Prostate gland (tissue), 2 donors: Measurements from ENCODE around the gene CIC. TPM values are rescaled to one million over a fixed set of nuclear protein-coding genes. Genes with fewer than 3 reads are reported as not detected.

Experiments
- DNase-seq: peaks from one replicate; pipeline ENCODE4 v3.0.0-alpha.2; 2019; ENCODE audit warnings: low spot score
- H3K27ac ChIP-seq, 2 donors: fragments of 200-600 bp; sonication (generic); 2 replicates each; pipeline ENCODE4 v1.5.1; 2017 to 2019
- H3K27me3 ChIP-seq: fragments of 200-600 bp; sonication (generic); replicated peaks from 2 replicates; pipeline ENCODE4 v1.5.1; 2019; ENCODE audit not compliant: insufficient read depth
- H3K36me3 ChIP-seq, 2 donors: fragments of 200-600 bp; sonication (generic); 1 replicate in 1 of 2; 2 replicates in 1 of 2; pipeline versions ENCODE4 v1.5.1 to v1.8.1; 2017 to 2019
- H3K4me1 ChIP-seq: fragments of 200-600 bp; sonication (generic); replicated peaks from 2 replicates; pipeline ENCODE4 v1.5.1; 2019
- H3K4me3 ChIP-seq, 2 donors: fragments of 200-600 bp; sonication (generic); 2 replicates each; pipeline ENCODE4 v1.5.1; 2017 to 2019
- H3K9me3 ChIP-seq: fragments of 200-600 bp; sonication (generic); 2 replicates; pipeline ENCODE4 v1.5.1; 2017
- CTCF ChIP-seq, 4 experiments: fragments of 200-600 bp in 2 of 4; fragments of 450-650 bp in 2 of 4; sonication (generic) in 2 of 4; IDR thresholded peaks; 1 replicate in 3 of 4; 2 replicates in 1 of 4; pipeline ENCODE4 v1.5.1; 2016 to 2019; ENCODE audit warnings: antibody characterized with exemption in 4 of 4, mild to moderate bottlenecking in 2 of 4, moderate library complexity in 2 of 4
- POLR2A ChIP-seq: fragments of 450-650 bp; IDR thresholded peaks from one replicate; pipeline ENCODE4 v1.6.1; 2016; ENCODE audit warnings: antibody characterized with exemption, mild to moderate bottlenecking
- POLR2AphosphoS5 ChIP-seq: sonication (generic); formaldehyde crosslinking; IDR thresholded peaks from one replicate; pipeline ENCODE4 v1.6.1; 2017; ENCODE audit warnings: antibody characterized with exemption
- WGBS: methylation state at CpG from one replicate; pipeline ENCODE4 v1.1.5; 2018; 5-methylcytosine and 5-hydroxymethylcytosine counted together
- intact Hi-C: fragments of 100-400 bp; cut with DNase I; formaldehyde crosslinking; loops from one replicate; pipeline ENCODE4 v1.14.2; 2022
- total RNA-seq, 2 donors: library from RNA; depleted of rRNA; stranded (reverse); fragments of >200 nt; gene quantifications; one replicate each; pipeline ENCODE4 v1.1.0, GENCODE V29; 2016

The CIC gene
- total RNA-seq, 2 donors from 2014 or later = 64.6 to 145 TPM

DNA sequence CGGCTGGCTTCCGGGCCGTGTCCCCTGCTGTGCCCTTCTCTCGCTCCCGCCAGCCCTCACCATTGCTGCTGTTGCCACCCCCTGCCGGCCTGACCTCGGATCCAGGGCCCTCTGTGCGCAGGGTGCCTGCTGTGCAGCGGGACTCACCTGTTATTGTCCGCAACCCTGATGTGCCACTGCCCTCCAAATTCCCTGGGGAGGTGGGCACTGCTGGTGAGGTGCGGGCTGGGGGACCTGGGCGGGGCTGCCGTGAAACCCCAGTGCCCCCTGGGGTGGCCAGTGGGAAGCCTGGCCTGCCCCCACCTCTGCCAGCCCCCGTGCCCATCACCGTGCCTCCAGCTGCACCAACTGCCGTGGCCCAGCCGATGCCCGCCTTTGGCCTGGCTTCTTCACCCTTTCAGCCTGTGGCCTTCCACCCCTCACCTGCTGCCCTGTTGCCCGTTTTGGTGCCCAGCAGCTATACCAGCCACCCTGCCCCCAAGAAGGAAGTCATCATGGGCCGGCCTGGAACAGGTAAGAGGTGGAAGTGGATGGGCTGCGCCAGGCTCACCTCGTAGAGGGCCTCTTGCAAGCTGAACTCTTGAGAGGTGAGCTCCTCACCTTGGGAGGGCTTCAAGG, 5.1 kb downstream of the CIC start:
- Histone ChIP-seq H3K4me3 (no peak overlapping the region), H3K4me1 (peaks cover 18% of the 10 kb centered on the region), H3K36me3 (peaks cover 15 to 17% of the 10 kb centered on the region in 2 donors), H3K27ac (no peak overlapping the region), H3K27me3 (no peaks in the 10 kb centered on the region), H3K9me3 (no peaks in the 10 kb centered on the region)
- intact Hi-C loops = no loop called here
- 92% methylated on average over 22 of the region's 22 CpGs for WGBS
- DNase-seq = no peak
- TF ChIP-seq POLR2A (no peak), POLR2AphosphoS5 (no peak), CTCF (IDR thresholded peaks at IDR 0.05) (no peak)

DNA sequence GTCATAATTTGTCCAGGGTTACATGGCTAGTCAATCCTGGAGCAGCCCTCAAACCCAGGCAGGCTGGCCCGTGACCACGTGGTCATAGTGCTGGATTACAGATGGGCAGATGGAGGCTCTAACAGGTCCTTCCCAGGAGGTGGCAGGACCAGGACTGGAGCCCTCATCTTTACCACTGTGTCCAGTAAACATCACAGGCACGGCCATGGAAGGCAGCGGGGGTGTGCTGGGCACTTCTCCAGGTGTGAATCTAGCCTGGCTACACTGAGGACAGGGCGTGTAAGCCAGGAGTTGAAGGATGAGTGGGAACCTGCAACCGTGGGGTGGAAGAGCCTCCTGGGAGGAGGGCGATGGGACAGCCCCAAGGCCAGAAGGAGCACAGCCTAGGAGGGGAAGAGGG, 6.1 kb downstream of the CIC start:
- no peak for DNase-seq

DNA sequence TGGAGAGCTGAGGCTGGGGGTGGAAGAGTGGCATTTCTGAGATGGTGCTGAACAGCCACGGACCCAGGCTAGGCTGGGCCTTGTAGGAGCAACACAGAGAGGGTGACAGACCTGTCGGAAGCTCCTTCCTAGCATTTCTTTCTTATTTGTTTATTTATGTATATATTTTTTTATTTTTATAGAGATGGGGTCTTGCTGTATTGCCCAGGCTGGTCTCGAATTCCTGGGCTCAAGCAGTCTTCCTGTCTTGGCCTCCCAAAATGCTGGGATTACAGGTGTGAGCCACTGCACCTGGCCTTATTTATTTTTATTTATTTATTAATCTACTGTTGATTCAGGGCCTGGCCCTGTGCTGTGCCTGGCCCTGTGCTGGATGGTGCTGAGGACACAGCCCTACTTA, 6.5 kb downstream of the CIC start:
- no peak for TF ChIP-seq POLR2AphosphoS5
- TF ChIP-seq CTCF (IDR thresholded peaks at IDR 0.05) = no peak
- DNase-seq = no peak
- intact Hi-C loops = no loop called here
- H3K4me1 ChIP-seq = peaks cover 22% of the 10 kb centered on the region
- WGBS = 85% methylated on average over 3 of the region's 3 CpGs
- H3K9me3 ChIP-seq = no peaks in the 10 kb centered on the region
- H3K27ac ChIP-seq = no peak overlapping the region
- no peaks in the 10 kb centered on the region for H3K27me3 ChIP-seq
- H3K4me3 ChIP-seq = no peak overlapping the region
- peaks cover 15 to 17% of the 10 kb centered on the region in 2 donors for H3K36me3 ChIP-seq

More for the DNA sequence above, 6.1 kb downstream of the CIC start:
- Histone ChIP-seq H3K4me3 (no peak overlapping the region), H3K27me3 (no peaks in the 10 kb centered on the region), H3K27ac (no peak overlapping the region), H3K9me3 (no peaks in the 10 kb centered on the region), H3K4me1 (peaks cover 22% of the 10 kb centered on the region), H3K36me3 (peaks cover 15 to 17% of the 10 kb centered on the region in 2 donors)
- intact Hi-C loops = no loop called here
- WGBS = 50% methylated on average over 7 of the region's 7 CpGs
- TF ChIP-seq CTCF (IDR thresholded peaks at IDR 0.05) = no peak
- no peak for TF ChIP-seq POLR2AphosphoS5
- no peak for TF ChIP-seq POLR2A

- Histone ChIP-seq H3K27ac (peak overlapping the region; percentile 91 to 98), H3K4me3 (no peak overlapping the region), H3K27me3 (no peaks in the 10 kb centered on the region), H3K36me3 (peaks cover 15 to 17% of the 10 kb centered on the region in 2 donors), H3K4me1 (peaks cover 21% of the 10 kb centered on the region), H3K9me3 (no peaks in the 10 kb centered on the region)
- DNase-seq = no peak
- intact Hi-C loops = no loop called here
- TF ChIP-seq POLR2AphosphoS5 (no peak), POLR2A (no peak), CTCF (IDR thresholded peaks at IDR 0.05) (no peak)
- 68% methylated on average over 3 of the region's 3 CpGs for WGBS
Observed at GRCh38 chr19:42276284-42276683, 7.2 kb downstream of the CIC start.

DNA sequence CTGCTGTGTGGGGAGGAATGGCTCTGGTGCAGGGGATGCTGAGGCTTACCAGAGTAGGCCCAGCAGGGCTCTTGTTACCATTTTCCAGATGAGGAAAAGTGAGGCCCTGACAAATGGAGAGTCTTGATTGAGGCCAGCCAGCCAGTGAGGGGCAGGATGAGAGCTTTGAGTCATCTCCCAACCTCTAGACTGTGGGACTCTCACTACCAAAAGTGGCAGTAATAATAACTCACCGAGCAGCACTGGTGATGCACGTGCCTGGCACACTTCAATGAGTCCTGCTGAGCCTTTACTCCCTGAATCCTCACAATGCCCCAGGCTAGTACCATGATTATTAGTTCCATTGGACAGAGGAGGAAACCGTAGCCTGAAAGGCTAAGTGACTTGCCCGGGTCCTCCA, 7.8 kb downstream of the CIC start:
- no peak overlapping the region for H3K4me3 ChIP-seq
- H3K9me3 ChIP-seq = no peaks in the 10 kb centered on the region
- WGBS = 63% methylated on average over 4 of the region's 4 CpGs
- TF ChIP-seq POLR2A (no peak), CTCF (IDR thresholded peaks at IDR 0.05) (no peak), POLR2AphosphoS5 (no peak)
- intact Hi-C loops = no loop called here
- H3K27me3 ChIP-seq = no peaks in the 10 kb centered on the region
- no peak for DNase-seq
- H3K4me1 ChIP-seq = peaks cover 26% of the 10 kb centered on the region
- H3K27ac ChIP-seq = peak overlapping the region; percentile 91 to 98
- peaks cover 15 to 17% of the 10 kb centered on the region in 2 donors for H3K36me3 ChIP-seq
